ENCODE data around the gene CD200R1L.

The CD200R1L gene

GRCh38 chr3:112775011-112775742, 71.5 kb downstream of the CD200R1L start:
- FAIRE-seq (no peak), DNase-seq (ENCODE audit: insufficient read length, low spot score) (no peak)
- TF ChIP-seq SPI1 (IDR thresholded peaks at IDR 0.05; ENCODE audit: low read depth, low read length): no peak
- TF ChIP-seq POLR2A (IDR thresholded peaks at IDR 0.05; ENCODE audit: low read depth, low read length): no peak
- TF ChIP-seq POLR2AphosphoS5 (IDR thresholded peaks at IDR 0.05; ENCODE audit: low read depth, low read length): no peak
- TF ChIP-seq TAF1 (IDR thresholded peaks at IDR 0.05; ENCODE audit: low read depth, low read length): no peak
- TF ChIP-seq POU2F2 (IDR thresholded peaks at IDR 0.05; ENCODE audit: low read depth, low read length): no peak
- no peak for TF ChIP-seq PAX5 (IDR thresholded peaks at IDR 0.05; ENCODE audit: insufficient read depth, low read length, severe bottlenecking)

GRCh38 chr3:112774293-112774926, 72.3 kb downstream of the CD200R1L start:
- FAIRE-seq: no peak

GRCh38 chr3:112773864-112774263, 72.8 kb downstream of the CD200R1L start:
- TF ChIP-seq TAF1 (IDR thresholded peaks at IDR 0.05; ENCODE audit: low read depth, low read length) (no peak), POLR2A (IDR thresholded peaks at IDR 0.05; ENCODE audit: low read depth, low read length) (no peak), SPI1 (IDR thresholded peaks at IDR 0.05; ENCODE audit: low read depth, low read length) (no peak), POLR2AphosphoS5 (IDR thresholded peaks at IDR 0.05; ENCODE audit: low read depth, low read length) (no peak), POU2F2 (IDR thresholded peaks at IDR 0.05; ENCODE audit: low read depth, low read length) (no peak), PAX5 (IDR thresholded peaks at IDR 0.05; ENCODE audit: insufficient read depth, low read length, severe bottlenecking) (no peak)
- FAIRE-seq (peak; percentile 69), DNase-seq (ENCODE audit: insufficient read length, low spot score) (no peak)

More at GRCh38 chr3:112774293-112774926, 72.3 kb downstream of the CD200R1L start:
- TF ChIP-seq PAX5 (IDR thresholded peaks at IDR 0.05; ENCODE audit: insufficient read depth, low read length, severe bottlenecking): no peak
- TF ChIP-seq SPI1 (IDR thresholded peaks at IDR 0.05; ENCODE audit: low read depth, low read length): no peak
- TF ChIP-seq POLR2AphosphoS5 (IDR thresholded peaks at IDR 0.05; ENCODE audit: low read depth, low read length): no peak
- DNase-seq (ENCODE audit: insufficient read length, low spot score): no peak

GRCh38 chr3:112770951-112771350, 75.7 kb downstream of the CD200R1L start:
- DNase-seq (ENCODE audit: insufficient read length, low spot score) (no peak), FAIRE-seq (no peak)
- TF ChIP-seq POU2F2 (IDR thresholded peaks at IDR 0.05; ENCODE audit: low read depth, low read length) (no peak), PAX5 (IDR thresholded peaks at IDR 0.05; ENCODE audit: insufficient read depth, low read length, severe bottlenecking) (no peak), POLR2AphosphoS5 (IDR thresholded peaks at IDR 0.05; ENCODE audit: low read depth, low read length) (no peak), TAF1 (IDR thresholded peaks at IDR 0.05; ENCODE audit: low read depth, low read length) (no peak), SPI1 (IDR thresholded peaks at IDR 0.05; ENCODE audit: low read depth, low read length) (no peak), POLR2A (IDR thresholded peaks at IDR 0.05; ENCODE audit: low read depth, low read length) (no peak)

GRCh38 chr3:112770032-112770626, 76.5 kb downstream of the CD200R1L start:
- TF ChIP-seq PAX5 (IDR thresholded peaks at IDR 0.05; ENCODE audit: insufficient read depth, low read length, severe bottlenecking): no peak
- TF ChIP-seq POLR2A (IDR thresholded peaks at IDR 0.05; ENCODE audit: low read depth, low read length): no peak
- no peak for TF ChIP-seq POU2F2 (IDR thresholded peaks at IDR 0.05; ENCODE audit: low read depth, low read length)
- TF ChIP-seq SPI1 (IDR thresholded peaks at IDR 0.05; ENCODE audit: low read depth, low read length): no peak
- no peak for TF ChIP-seq TAF1 (IDR thresholded peaks at IDR 0.05; ENCODE audit: low read depth, low read length)
- no peak for TF ChIP-seq POLR2AphosphoS5 (IDR thresholded peaks at IDR 0.05; ENCODE audit: low read depth, low read length)
- DNase-seq (ENCODE audit: insufficient read length, low spot score): no peak
- no peak for FAIRE-seq

- no peak for DNase-seq (ENCODE audit: insufficient read length, low spot score)
- FAIRE-seq: no peak
- TF ChIP-seq SPI1 (IDR thresholded peaks at IDR 0.05; ENCODE audit: low read depth, low read length) (no peak), POLR2A (IDR thresholded peaks at IDR 0.05; ENCODE audit: low read depth, low read length) (no peak), PAX5 (IDR thresholded peaks at IDR 0.05; ENCODE audit: insufficient read depth, low read length, severe bottlenecking) (no peak), TAF1 (IDR thresholded peaks at IDR 0.05; ENCODE audit: low read depth, low read length) (no peak)
Measured at GRCh38 chr3:112769286-112769978, 77.2 kb downstream of the CD200R1L start.

- FAIRE-seq (no peak), DNase-seq (ENCODE audit: insufficient read length, low spot score) (no peak)
- no peak for TF ChIP-seq POU2F2 (IDR thresholded peaks at IDR 0.05; ENCODE audit: low read depth, low read length)
- TF ChIP-seq SPI1 (IDR thresholded peaks at IDR 0.05; ENCODE audit: low read depth, low read length): no peak
- no peak for TF ChIP-seq POLR2A (IDR thresholded peaks at IDR 0.05; ENCODE audit: low read depth, low read length)
- no peak for TF ChIP-seq TAF1 (IDR thresholded peaks at IDR 0.05; ENCODE audit: low read depth, low read length)
- no peak for TF ChIP-seq POLR2AphosphoS5 (IDR thresholded peaks at IDR 0.05; ENCODE audit: low read depth, low read length)
- TF ChIP-seq PAX5 (IDR thresholded peaks at IDR 0.05; ENCODE audit: insufficient read depth, low read length, severe bottlenecking): no peak
Measured at GRCh38 chr3:112767777-112768176, 78.9 kb downstream of the CD200R1L start.

- TF ChIP-seq SPI1 (IDR thresholded peaks at IDR 0.05; ENCODE audit: low read depth, low read length) (peak; percentile 86), POLR2A (IDR thresholded peaks at IDR 0.05; ENCODE audit: low read depth, low read length) (no peak)
- DNase-seq (ENCODE audit: insufficient read length, low spot score) (peak; percentile 7), FAIRE-seq (peak; percentile 78)
Measured at GRCh38 chr3:112767177-112767576, 79.5 kb downstream of the CD200R1L start.
